Heart left ventricle (tissue), 16 donors: Measurements from ENCODE around the gene TENM3. TPM values are rescaled to one million over a fixed set of nuclear protein-coding genes. Genes with fewer than 3 reads are reported as not detected.
"Not testable (repeated sequence)": the region's sequence is repeated elsewhere in the genome, so short reads cannot be mapped to it uniquely, and the experiment has no call there.

Experiments used
- ATAC-seq, 4 donors: fragments of 200-7000 bp; cut with Tn5 transposase; one replicate each; pipeline ENCODE4 v1.9.1; 2020 to 2022; ENCODE audit warnings: moderate library complexity in 4 of 4, mild to moderate bottlenecking in 3 of 4, moderate number of reproducible peaks in 1 of 4
- DNase-seq, 5 donors: peaks; one replicate each; pipeline ENCODE4 v3.0.0-alpha.2; 2020
- H3K27ac ChIP-seq, 12 donors: fragments of 200-600 bp; sonication (generic) in 4 of 12; one replicate each; pipeline versions ENCODE4 v1.5.0 to v1.8.0; 2016 to 2022; ENCODE audit warnings: mild to moderate bottlenecking in 2 of 12
- H3K27me3 ChIP-seq, 9 donors: fragments of 200-600 bp; sonication (generic) in 2 of 9; one replicate each; pipeline versions ENCODE4 v1.5.1 to v1.8.0; 2016 to 2022; ENCODE audit warnings: mild to moderate bottlenecking in 3 of 9
- H3K36me3 ChIP-seq, 9 donors: fragments of 200-600 bp; sonication (generic) in 2 of 9; one replicate each; pipeline versions ENCODE4 v1.5.0 to v1.8.0; 2018 to 2022; ENCODE audit warnings: mild to moderate bottlenecking in 2 of 9
- H3K4me1 ChIP-seq, 12 donors: fragments of 200-600 bp; sonication (generic) in 4 of 12; one replicate each; pipeline versions ENCODE4 v1.5.0 to v1.8.0; 2016 to 2022; ENCODE audit warnings: mild to moderate bottlenecking in 3 of 12
- H3K4me3 ChIP-seq, 12 donors: fragments of 200-600 bp; sonication (generic) in 4 of 12; one replicate each; pipeline versions ENCODE4 v1.5.0 to v1.8.0; 2017 to 2022; ENCODE audit warnings: mild to moderate bottlenecking in 9 of 12, moderate library complexity in 4 of 12
- H3K9me3 ChIP-seq, 12 donors: fragments of 200-600 bp; sonication (generic) in 4 of 12; one replicate each; pipeline versions ENCODE4 v1.5.0 to v1.8.0; 2016 to 2022; ENCODE audit warnings: mild to moderate bottlenecking in 1 of 12
- POLR2A ChIP-seq, 2 donors: fragments of 450-650 bp; IDR thresholded peaks; one replicate each; pipeline ENCODE4 v1.6.1; 2017; ENCODE audit warnings: antibody characterized with exemption in 2 of 2, mild to moderate bottlenecking in 2 of 2, moderate library complexity in 2 of 2
- WGBS, 4 donors: extraction: QIAGEN DNeasy Blood & Tissue Kit in 2 of 4; methylation state at CpG; one replicate each; pipeline versions ENCODE4 v1.1.5 to v1.1.7; 2013 to 2018; 5-methylcytosine and 5-hydroxymethylcytosine counted together
- intact Hi-C, 10 donors: fragments of 100-400 bp; cut with DNase I; formaldehyde crosslinking; loops; one replicate each; pipeline versions ENCODE4 v1.11.1 to v1.14.2; 2022
- polyA plus RNA-seq, 2 donors: library from polyadenylated mRNA; stranded (reverse); fragments of 200-250 nt; gene quantifications; one replicate each; pipeline ENCODE4 v1.2.3, GENCODE V29; 2013
- total RNA-seq, 9 donors: library from RNA; depleted of rRNA in 2 of 9; stranded (reverse); fragments of >200 nt in 2 of 9; fragmentation: NEBNext Ultra II Directional in 3 of 9; extraction: Animal tissue kit (Norgen Biotek cat#: 25700) in 3 of 9; gene quantifications; one replicate each; pipeline versions ENCODE4 v1.1.0 to v1.2.4, GENCODE V29; 2016 to 2023
- TF ChIP-seq, protein P1 (sequence below), 12 donors: fragments of 200-600 bp; sonication (generic) in 4 of 12; IDR thresholded peaks; one replicate each; pipeline versions ENCODE4 v1.5.0 to v1.8.0; 2018 to 2022; ENCODE audit warnings: antibody characterized with exemption in 12 of 12, mild to moderate bottlenecking in 5 of 12
- donor health status: ischemic (EF 13 %, LVEDD 7.1; RV severe dilation, severe dysfunction).
- donor health status: healthy with polysubstance abuse.
- donor health status: DM: no; HTN: yes; CAD: no.
- donor health status: DM: no; HTN: no; CAD: no.
- donor health status: ischemic (EF 25% LVEDD 6.9; RV normal size, moderate dysfunction).
- donor health status: ischemic (EF 25% LVEDD 5.7; RV mildly dilated, moderate dysfunction).
- donor health status: healthy.
- donor health status: DM: yes; HTN: yes; CAD: no.
- donor health status: ischemic (EF 35%, LVEDD 5.7; RV mildly dilated, moderate dysfunction).
- donor health status: nonischemic (EF 11% LVEDD 7.7; RV severe dilation, severe dysfunction).
- donor health status: DM: yes; HTN: yes; CAD: no.
- donor health status: PGD.
- donor health status: ischemic (EF 29% LVEDD 5.4; RV normal size, mild dysfunction).
- donor health status: nonischemic (EF 23%, LVEDD 6.1; RV moderate dilation, normal function).

TENM3 gene
- total and polyA plus RNA-seq, 11 donors, result 0.19 to 10.3 (median 2.5) TPM

DNA sequence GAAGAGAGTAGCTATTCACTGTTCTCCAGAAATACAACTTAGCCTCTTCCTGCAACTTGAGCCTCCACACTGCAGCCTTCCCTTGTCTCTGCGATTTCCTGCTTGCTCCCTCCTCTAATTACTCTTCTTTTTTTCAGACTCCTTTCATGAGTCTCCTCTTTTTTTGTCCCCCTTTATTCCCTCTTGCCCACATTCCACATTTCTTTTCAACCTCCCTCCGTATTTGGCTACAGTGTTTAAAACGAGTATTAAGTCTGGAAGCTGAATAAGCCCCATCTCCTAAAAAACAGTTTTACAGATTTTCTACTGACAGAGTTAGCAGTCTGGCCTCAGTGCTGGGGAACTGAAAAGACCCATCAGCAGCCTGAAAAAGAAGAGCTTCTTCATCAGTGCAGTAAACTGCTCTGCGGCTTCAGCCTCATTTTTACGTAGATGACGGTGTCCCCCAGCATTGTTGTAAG is 141.5 kb downstream of the TENM3 start:
- WGBS, 4 donors, result 63 to 70% (median 64%) methylated on average over 6 of the region's 6 CpGs
- Histone ChIP-seq H3K4me3 (no peak overlapping the region), H3K27ac (no peak overlapping the region), H3K4me1 (no peaks in the 10 kb centered on the region), H3K9me3 (no peaks in the 10 kb centered on the region), H3K27me3 (no peaks in the 10 kb centered on the region), H3K36me3 (no peaks in the 10 kb centered on the region)
- no peak for DNase-seq
- intact Hi-C loops, result no loop called here
- TF ChIP-seq POLR2A (IDR thresholded peaks at IDR 0.05), result no peak
- TF ChIP-seq, protein P1, sequence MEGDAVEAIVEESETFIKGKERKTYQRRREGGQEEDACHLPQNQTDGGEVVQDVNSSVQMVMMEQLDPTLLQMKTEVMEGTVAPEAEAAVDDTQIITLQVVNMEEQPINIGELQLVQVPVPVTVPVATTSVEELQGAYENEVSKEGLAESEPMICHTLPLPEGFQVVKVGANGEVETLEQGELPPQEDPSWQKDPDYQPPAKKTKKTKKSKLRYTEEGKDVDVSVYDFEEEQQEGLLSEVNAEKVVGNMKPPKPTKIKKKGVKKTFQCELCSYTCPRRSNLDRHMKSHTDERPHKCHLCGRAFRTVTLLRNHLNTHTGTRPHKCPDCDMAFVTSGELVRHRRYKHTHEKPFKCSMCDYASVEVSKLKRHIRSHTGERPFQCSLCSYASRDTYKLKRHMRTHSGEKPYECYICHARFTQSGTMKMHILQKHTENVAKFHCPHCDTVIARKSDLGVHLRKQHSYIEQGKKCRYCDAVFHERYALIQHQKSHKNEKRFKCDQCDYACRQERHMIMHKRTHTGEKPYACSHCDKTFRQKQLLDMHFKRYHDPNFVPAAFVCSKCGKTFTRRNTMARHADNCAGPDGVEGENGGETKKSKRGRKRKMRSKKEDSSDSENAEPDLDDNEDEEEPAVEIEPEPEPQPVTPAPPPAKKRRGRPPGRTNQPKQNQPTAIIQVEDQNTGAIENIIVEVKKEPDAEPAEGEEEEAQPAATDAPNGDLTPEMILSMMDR (IDR thresholded peaks at IDR 0.05), result no peak
- ATAC-seq, result no peak

DNA sequence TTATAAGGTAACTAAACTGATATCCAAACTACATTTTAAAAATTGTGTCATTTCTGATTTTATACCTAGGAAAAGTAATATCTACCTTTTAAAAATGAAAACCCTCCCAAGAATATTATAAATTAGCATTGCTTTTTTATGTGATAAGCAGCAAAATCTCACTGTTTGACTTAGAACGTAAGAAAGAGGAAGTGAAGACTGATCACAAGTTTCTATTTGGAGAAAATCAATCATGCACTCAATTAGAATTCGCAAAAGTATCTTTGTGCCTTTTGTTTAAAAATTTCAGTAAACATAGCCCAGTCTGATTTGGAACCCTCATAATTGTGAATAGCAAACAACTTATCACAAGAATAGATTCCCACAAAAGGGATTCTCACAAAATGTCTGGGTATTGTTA is 142.7 kb downstream of the TENM3 start:
- Histone ChIP-seq H3K9me3 (no peaks in the 10 kb centered on the region), H3K4me1 (no peaks in the 10 kb centered on the region), H3K4me3 (no peak overlapping the region), H3K27ac (no peak overlapping the region), H3K36me3 (no peaks in the 10 kb centered on the region), H3K27me3 (no peaks in the 10 kb centered on the region)
- WGBS, 4 donors, result 76 to 83% (median 78%) methylated on average over 2 of the region's 2 CpGs
- DNase-seq (no peak), ATAC-seq (no peak)
- TF ChIP-seq, protein P1 (IDR thresholded peaks at IDR 0.05), result no peak
- TF ChIP-seq POLR2A (IDR thresholded peaks at IDR 0.05), result no peak
- intact Hi-C loops, result no loop called here

DNA sequence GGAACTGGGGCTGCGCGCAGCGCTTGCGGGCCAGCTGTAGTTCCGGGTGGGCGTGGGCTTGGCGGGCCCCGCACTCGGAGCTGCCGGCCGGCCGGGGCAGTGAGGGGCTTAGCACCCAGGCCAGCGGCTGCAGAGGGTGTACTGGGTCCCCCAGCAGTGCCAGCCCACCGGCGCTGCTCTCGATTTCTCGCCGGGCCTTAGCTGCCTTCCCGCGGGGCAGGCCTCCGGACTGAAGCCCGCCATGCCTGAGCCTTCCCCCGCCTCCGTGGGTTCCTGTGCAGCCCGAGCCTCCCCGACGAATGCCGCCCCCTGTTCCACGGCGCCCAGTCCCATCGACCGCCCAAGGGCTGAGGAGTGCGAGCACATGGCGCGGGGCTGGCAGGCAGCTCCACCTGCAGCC is 143.4 kb downstream of the TENM3 start:
- H3K4me3 ChIP-seq, H3K9me3 ChIP-seq, H3K4me1 ChIP-seq, DNase-seq, ATAC-seq, intact Hi-C loops, H3K27ac ChIP-seq, H3K36me3 ChIP-seq, H3K27me3 ChIP-seq: not testable (repeated sequence)
- WGBS, 4 donors, result 96 to 97% (median 97%) methylated on average over 19 to 35 of the region's 35 CpGs

DNA sequence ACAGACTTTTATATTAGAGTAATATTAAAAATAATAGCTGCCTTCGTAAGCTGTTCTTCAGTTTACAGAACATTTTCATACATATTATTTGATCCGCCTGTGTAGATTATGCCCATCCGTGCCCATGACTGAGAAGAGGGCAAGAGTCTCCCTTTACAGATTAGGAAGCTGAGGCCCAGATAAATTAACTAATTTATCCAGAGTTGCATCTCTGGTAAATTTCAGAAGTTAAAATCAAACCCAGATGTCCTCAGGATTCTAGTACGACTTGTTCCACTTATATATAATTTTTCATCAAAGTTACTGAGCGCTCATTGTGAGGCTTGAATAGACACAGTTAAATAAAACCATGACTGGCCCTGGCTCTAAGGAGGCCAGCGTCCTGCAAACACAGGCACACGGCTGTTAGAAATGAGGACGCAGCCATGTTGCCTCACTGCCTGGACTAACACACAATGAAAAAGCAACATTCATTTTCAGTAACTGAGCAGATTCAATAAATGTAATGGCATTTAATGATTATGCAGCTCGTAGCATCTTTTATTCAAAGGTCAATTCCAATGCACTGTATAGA is 148.0 kb downstream of the TENM3 start:
- H3K4me3 ChIP-seq, result no peak overlapping the region
- ATAC-seq (no peak), DNase-seq (no peak)
- no peaks in the 10 kb centered on the region for H3K27me3 ChIP-seq
- no peaks in the 10 kb centered on the region for H3K4me1 ChIP-seq
- H3K9me3 ChIP-seq, result no peaks in the 10 kb centered on the region
- TF ChIP-seq, protein P1 (IDR thresholded peaks at IDR 0.05), result no peak
- no peak for TF ChIP-seq POLR2A (IDR thresholded peaks at IDR 0.05)
- intact Hi-C loops, result no loop called here
- no peak overlapping the region for H3K27ac ChIP-seq
- WGBS, 4 donors, result 85 to 91% (median 88%) methylated on average over 9 of the region's 9 CpGs
- no peaks in the 10 kb centered on the region for H3K36me3 ChIP-seq

- H3K9me3 ChIP-seq, result no peaks in the 10 kb centered on the region
- H3K27me3 ChIP-seq, result peaks cover 0 to 7% (median 0%) of the 10 kb centered on the region in 9 donors
- no peaks in the 10 kb centered on the region for H3K36me3 ChIP-seq
- intact Hi-C loops, result no loop called here
- 78 to 94% (median 91%) methylated on average over 3 of the region's 3 CpGs for WGBS, 4 donors
- DNase-seq (no peak), ATAC-seq (no peak)
- no peaks in the 10 kb centered on the region for H3K4me1 ChIP-seq
- no peak overlapping the region for H3K4me3 ChIP-seq
- TF ChIP-seq POLR2A (IDR thresholded peaks at IDR 0.05), result no peak
- TF ChIP-seq, protein P1 (IDR thresholded peaks at IDR 0.05), result no peak
- H3K27ac ChIP-seq, result no peak overlapping the region
Observed at GRCh38 chr4:182394181-182394580, 151.0 kb downstream of the TENM3 start.
